GM20431 (cell line): ENCODE results near the gene ARHGEF12.

Experiments used
- in situ Hi-C: fragments of 300-500 bp; cut with MseI, MboI; formaldehyde crosslinking; loops from one replicate; pipeline ENCODE4 v1.15.0; 2020; ENCODE audit warnings: low sequenced_read_pairs; ENCODE audit not compliant: unreplicated experiment

Gene ARHGEF12

GRCh38 chr11:120335908-120336640 lies at the start of gene ARHGEF12:
ARHGEF12 (plus strand) TSS chr11:120336413; CDS start chr11:120337244, 831 bp downstream.
- in situ Hi-C loops = no loop called here

- in situ Hi-C loops = no loop called here
These were observed 48.2 kb upstream of the ARHGEF12 start for GRCh38 chr11:120288021-120288420.

- in situ Hi-C loops = no loop called here
These were observed 46.8 kb upstream of the ARHGEF12 start for GRCh38 chr11:120289426-120289825.

GRCh38 chr11:120290956-120291355 lies 45.3 kb upstream of the ARHGEF12 start:
- in situ Hi-C loops = no loop called here

- in situ Hi-C loops = no loop called here
These were observed 43.0 kb upstream of the ARHGEF12 start for GRCh38 chr11:120293038-120293800.

- in situ Hi-C loops = no loop called here
These were observed 42.1 kb upstream of the ARHGEF12 start for GRCh38 chr11:120294096-120294495.

GRCh38 chr11:120295099-120295498 lies 41.1 kb upstream of the ARHGEF12 start:
- in situ Hi-C loops = loop anchor here (5.0 kb wide), 1 partner anchor 63 kb away; no protein-coding TSS in a partner anchor

- in situ Hi-C loops = loop anchor here (5.0 kb wide), 1 partner anchor 64 kb away; no protein-coding TSS in a partner anchor
These were observed 39.7 kb upstream of the ARHGEF12 start for GRCh38 chr11:120296554-120296953.

GRCh38 chr11:120298461-120298860 lies 37.8 kb upstream of the ARHGEF12 start:
- in situ Hi-C loops = loop anchor here (5.0 kb wide), 1 partner anchor 66 kb away; no protein-coding TSS in a partner anchor

GRCh38 chr11:120302001-120302805 lies 34.0 kb upstream of the ARHGEF12 start:
- in situ Hi-C loops = no loop called here

GRCh38 chr11:120303004-120303637 lies 33.1 kb upstream of the ARHGEF12 start:
- in situ Hi-C loops = no loop called here

GRCh38 chr11:120304526-120304925 lies 31.7 kb upstream of the ARHGEF12 start:
- in situ Hi-C loops = no loop called here

GRCh38 chr11:120305286-120305685 lies 30.9 kb upstream of the ARHGEF12 start:
- in situ Hi-C loops = no loop called here

- in situ Hi-C loops = no loop called here
These were observed 29.5 kb upstream of the ARHGEF12 start for GRCh38 chr11:120306519-120307242.

GRCh38 chr11:120307476-120307875 lies 28.7 kb upstream of the ARHGEF12 start:
- in situ Hi-C loops = no loop called here

- in situ Hi-C loops = no loop called here
These were observed 28.1 kb upstream of the ARHGEF12 start for GRCh38 chr11:120308081-120308480.

GRCh38 chr11:120310870-120311269 lies 25.3 kb upstream of the ARHGEF12 start:
- in situ Hi-C loops = no loop called here

- in situ Hi-C loops = no loop called here
These were observed 21.4 kb upstream of the ARHGEF12 start for GRCh38 chr11:120314861-120315260.
